K562 (cell line): ENCODE measurements around the gene ANKLE2. TPM values are rescaled to one million over a fixed set of nuclear protein-coding genes. Genes with fewer than 3 reads are reported as not detected.

Experiments used
- BHLHE40 ChIP-seq: IDR thresholded peaks from 2 replicates; pipeline ENCODE4 v1.6.1; 2011; ENCODE audit warnings: low read length, improper control_type of control experiment
- CBX8 ChIP-seq: fragments of 200-600 bp; sonication (generic); IDR thresholded peaks from 2 replicates; pipeline ENCODE4 v1.6.1; 2012; ENCODE audit warnings: borderline replicate concordance, mixed run types, low read depth, mild to moderate bottlenecking, moderate library complexity, mixed read lengths, low read length, control low read depth, inconsistent platforms; ENCODE audit not compliant: poor library complexity, severe bottlenecking; ENCODE audit errors: extremely low read depth
- CTCFL ChIP-seq: IDR thresholded peaks from 2 replicates; pipeline ENCODE4 v1.6.1; 2011; ENCODE audit warnings: borderline replicate concordance, low read depth, mild to moderate bottlenecking, moderate library complexity, low read length; ENCODE audit not compliant: insufficient read depth, poor library complexity, severe bottlenecking
- CXXC5 ChIP-seq: fragments of 250-450 bp; sonication (Bioruptor Pico); IDR thresholded peaks from 2 replicates; pipeline ENCODE4 v1.8.0; 2022; ENCODE audit warnings: inconsistent platforms, mild to moderate bottlenecking, moderate library complexity
- ELF1 ChIP-seq: fragments of 200-800 bp; sonication (Bioruptor generic); IDR thresholded peaks from 2 replicates; pipeline ENCODE4 v1.6.1; 2016; ENCODE audit warnings: missing genetic modification characterization, missing compliant biosample characterization
- ETS1 ChIP-seq: conservative IDR thresholded peaks from 2 replicates; pipeline ENCODE4 v1.6.1; 2011; ENCODE audit warnings: low read depth, mild to moderate bottlenecking, low read length; ENCODE audit not compliant: control insufficient read depth
- GABPA ChIP-seq: fragments of 200-800 bp; sonication (Bioruptor generic); conservative IDR thresholded peaks from 2 replicates; pipeline ENCODE4 v1.6.1; 2016; ENCODE audit warnings: low read depth, missing genetic modification characterization, missing compliant biosample characterization
- HCFC1 ChIP-seq: IDR thresholded peaks from 2 replicates; pipeline ENCODE4 v1.6.1; 2012; ENCODE audit warnings: low read depth, low read length, improper control_type of control experiment
- MAZ ChIP-seq, 2 experiments: fragments of 450-650 bp in 1 of 2; sonication (generic) in 1 of 2; formaldehyde crosslinking; IDR thresholded peaks in 1 of 2; conservative IDR thresholded peaks in 1 of 2; 2 replicates each; pipeline versions ENCODE4 v1.4.0 to v1.5.0; 2020; ENCODE audit warnings: mild to moderate bottlenecking in 1 of 2, missing genetic modification reagents in 1 of 2
- MEIS2 ChIP-seq: fragments of 450-650 bp; IDR thresholded peaks from 2 replicates; pipeline ENCODE4 v1.6.1; 2014; ENCODE audit warnings: mild to moderate bottlenecking; ENCODE audit not compliant: partially characterized antibody
- MXI1 ChIP-seq: IDR thresholded peaks from 2 replicates; pipeline ENCODE4 v1.6.1; 2011; ENCODE audit warnings: low read depth, mild to moderate bottlenecking, improper control_type of control experiment, low read length
- NCOA4 ChIP-seq: fragments of 450-650 bp; IDR thresholded peaks from 2 replicates; pipeline ENCODE4 v1.6.1; 2018; ENCODE audit warnings: mild to moderate bottlenecking; ENCODE audit not compliant: partially characterized antibody
- NELFE ChIP-seq: IDR thresholded peaks from 2 replicates; pipeline ENCODE4 v1.6.1; 2011; ENCODE audit warnings: mild to moderate bottlenecking; ENCODE audit not compliant: insufficient read depth, insufficient read length
- PHB ChIP-seq: fragments of 250-450 bp; sonication (Bioruptor Pico); IDR thresholded peaks from 2 replicates; pipeline ENCODE4 v1.5.0; 2021
- RNF2 ChIP-seq: sonication (generic); IDR thresholded peaks from 2 replicates; pipeline ENCODE4 v1.6.1; 2016
- SRSF7 ChIP-seq: fragments of 200-400 bp; formaldehyde crosslinking; optimal IDR thresholded peaks from 2 replicates; pipeline ENCODE3; 2017; ENCODE audit warnings: mild to moderate bottlenecking, low read depth, low read length
- SUPT5H ChIP-seq: fragments of 450-650 bp; IDR thresholded peaks from 2 replicates; pipeline ENCODE4 v1.6.1; 2016
- TBL1XR1 ChIP-seq, 2 experiments: IDR thresholded peaks; 2 replicates each; pipeline ENCODE4 v1.6.1; 2012; ENCODE audit warnings: improper control_type of control experiment in 2 of 2, low read length in 2 of 2, mild to moderate bottlenecking in 1 of 2
- ZNF431 ChIP-seq: sonication (generic); formaldehyde crosslinking; IDR thresholded peaks from 2 replicates; pipeline ENCODE4 v1.8.0; 2022; ENCODE audit warnings: mild to moderate bottlenecking, missing genetic modification reagents
- polyA plus RNA-seq, 8 experiments: library from polyadenylated mRNA; depleted of rRNA in 4 of 8; stranded (reverse) in 5 of 8; unstranded in 3 of 8; fragments of >200 nt; fragmentation: Nextera tagmentation in 2 of 8; fragmentation: Illumina TruSeq in 1 of 8; extraction: Ambion mirVana in 2 of 8; extraction: Trizol in 1 of 8; gene quantifications; 2 replicates each; pipeline versions ENCODE4 v1.2.1 to v1.2.3, GENCODE V29; 2011 to 2014; ENCODE audit warnings: inconsistent platforms in 1 of 8, missing spikeins in 1 of 8
- total RNA-seq, 7 experiments: library from RNA; depleted of rRNA in 6 of 7; stranded (reverse); fragments of >200 nt in 6 of 7; fragmentation: Illumina TruSeq in 2 of 7; extraction: Trizol in 2 of 7; gene quantifications; 2 replicates each; pipeline versions ENCODE4 v1.2.1 to v1.2.3, GENCODE V29; 2011 to 2021; ENCODE audit warnings: low replicate concordance in 1 of 7
- TF ChIP-seq, protein P1 (sequence below): fragments of 200-800 bp; sonication (Bioruptor generic); IDR thresholded peaks from 2 replicates; pipeline ENCODE4 v1.6.1; 2017; ENCODE audit warnings: missing genetic modification characterization, missing compliant biosample characterization
- TF ChIP-seq, protein P2 (sequence below): sonication (generic); formaldehyde crosslinking; IDR thresholded peaks from 2 replicates; pipeline ENCODE4 v1.8.1; 2023; ENCODE audit warnings: mild to moderate bottlenecking, missing genetic modification reagents, moderate library complexity

The ANKLE2 gene
- total and polyA plus RNA-seq, 9 of the 15 experiments (the other 6 are each of a cell fraction or from before 2014, with no cell fraction given): 3.2 to 57.7 (median 45.6) TPM

DNA sequence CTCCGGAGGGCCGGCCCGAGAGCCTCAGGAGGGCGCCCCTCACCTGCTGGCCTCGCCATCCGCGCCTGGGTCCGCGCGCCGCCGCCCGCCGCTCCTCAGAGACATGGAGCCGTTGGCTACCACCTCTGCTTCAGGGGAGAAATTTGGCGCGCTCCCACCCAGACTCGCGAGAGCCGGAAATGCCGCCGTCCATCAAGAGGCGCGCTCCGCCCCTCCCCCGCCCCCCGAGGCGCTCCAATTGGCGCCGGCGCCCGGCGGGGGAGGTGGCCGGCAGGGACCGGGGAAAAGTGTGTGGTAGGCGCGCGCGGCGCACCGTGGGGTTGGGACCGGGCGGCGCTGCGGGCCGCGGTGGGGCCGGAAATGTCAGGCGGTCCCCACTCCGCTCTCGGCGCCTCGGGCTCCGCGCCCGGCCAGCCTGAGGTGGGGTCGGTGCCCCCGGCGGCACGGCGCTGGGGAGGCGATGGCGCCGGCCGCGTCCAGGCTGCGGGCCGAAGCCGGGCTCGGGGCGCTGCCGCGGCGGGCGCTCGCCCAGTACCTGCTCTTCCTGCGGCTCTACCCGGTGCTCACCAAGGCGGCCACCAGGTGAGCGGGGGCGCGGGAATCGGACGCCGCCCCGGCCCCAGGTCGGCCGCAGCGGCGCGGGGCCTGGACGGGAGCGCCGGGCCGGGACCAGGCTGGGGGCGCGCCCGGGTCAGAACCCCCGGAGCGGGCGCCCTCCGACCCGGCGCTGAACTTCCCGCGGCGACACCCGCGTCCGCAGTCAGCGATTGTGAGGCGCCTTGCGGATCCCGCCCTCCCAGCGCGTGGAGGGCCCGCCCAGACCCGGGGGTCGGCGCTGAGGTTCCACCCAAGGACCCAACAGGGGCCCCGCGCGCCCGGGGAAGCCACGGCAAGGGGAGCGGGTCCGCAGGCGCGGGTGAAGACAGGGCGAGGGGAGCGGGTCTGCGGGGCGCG lies 74.1 kb downstream of the ANKLE2 start, which contains the start of the genes POLE and PXMP2 (continued):
- TF ChIP-seq, protein P1, sequence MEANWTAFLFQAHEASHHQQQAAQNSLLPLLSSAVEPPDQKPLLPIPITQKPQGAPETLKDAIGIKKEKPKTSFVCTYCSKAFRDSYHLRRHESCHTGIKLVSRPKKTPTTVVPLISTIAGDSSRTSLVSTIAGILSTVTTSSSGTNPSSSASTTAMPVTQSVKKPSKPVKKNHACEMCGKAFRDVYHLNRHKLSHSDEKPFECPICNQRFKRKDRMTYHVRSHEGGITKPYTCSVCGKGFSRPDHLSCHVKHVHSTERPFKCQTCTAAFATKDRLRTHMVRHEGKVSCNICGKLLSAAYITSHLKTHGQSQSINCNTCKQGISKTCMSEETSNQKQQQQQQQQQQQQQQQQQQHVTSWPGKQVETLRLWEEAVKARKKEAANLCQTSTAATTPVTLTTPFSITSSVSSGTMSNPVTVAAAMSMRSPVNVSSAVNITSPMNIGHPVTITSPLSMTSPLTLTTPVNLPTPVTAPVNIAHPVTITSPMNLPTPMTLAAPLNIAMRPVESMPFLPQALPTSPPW (CRISPR knock-in tag): peak; percentile 92
- TF ChIP-seq TBL1XR1 (IDR thresholded peaks at IDR 0.05; ENCODE audit: low read length in 2 of 2) (peak in 1 of 2 experiments; percentile 62; a peak in 1 of 4 replicates), ZNF431 (CRISPR knock-in tag) (no peak), MXI1 (peak; percentile 31; the same call in 1 of the 2 replicates), NCOA4 (no peak), BHLHE40 (peak; percentile 14; the same call in 1 of the 2 replicates), MAZ (CRISPR knock-in tag; conservative IDR thresholded peaks at IDR 0.05 in 1 of 2, IDR thresholded peaks at IDR 0.05 in 1 of 2) (peak; percentile 86 to 92), SRSF7 (no peak), CBX8 (no peak), RNF2 (peak; percentile 41; the same call in 1 of the 2 replicates), SUPT5H (peak; percentile 76), ETS1 (0 out of 2 replicates have a peak, but pooled peaks have one; percentile 51), CXXC5 (CRISPR knock-in tag) (peak; percentile 87), CTCFL (peak; percentile 8), NELFE (no peak), MEIS2 (peak; percentile 76), GABPA (tag) (peak; percentile 73), PHB (no peak), HCFC1 (peak; percentile 66), ELF1 (tag) (peak; percentile 61; the same call in 1 of the 2 replicates)
- TF ChIP-seq, protein P2, sequence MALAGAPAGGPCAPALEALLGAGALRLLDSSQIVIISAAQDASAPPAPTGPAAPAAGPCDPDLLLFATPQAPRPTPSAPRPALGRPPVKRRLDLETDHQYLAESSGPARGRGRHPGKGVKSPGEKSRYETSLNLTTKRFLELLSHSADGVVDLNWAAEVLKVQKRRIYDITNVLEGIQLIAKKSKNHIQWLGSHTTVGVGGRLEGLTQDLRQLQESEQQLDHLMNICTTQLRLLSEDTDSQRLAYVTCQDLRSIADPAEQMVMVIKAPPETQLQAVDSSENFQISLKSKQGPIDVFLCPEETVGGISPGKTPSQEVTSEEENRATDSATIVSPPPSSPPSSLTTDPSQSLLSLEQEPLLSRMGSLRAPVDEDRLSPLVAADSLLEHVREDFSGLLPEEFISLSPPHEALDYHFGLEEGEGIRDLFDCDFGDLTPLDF (CRISPR knock-in tag): peak; percentile 97
